ENCODE data around the gene CCDC192. TPM values are rescaled to one million over a fixed set of nuclear protein-coding genes. Genes with fewer than 3 reads are reported as not detected.

CCDC192 gene
- total RNA-seq, 4 donors from 2014 or later = not detected

DNA sequence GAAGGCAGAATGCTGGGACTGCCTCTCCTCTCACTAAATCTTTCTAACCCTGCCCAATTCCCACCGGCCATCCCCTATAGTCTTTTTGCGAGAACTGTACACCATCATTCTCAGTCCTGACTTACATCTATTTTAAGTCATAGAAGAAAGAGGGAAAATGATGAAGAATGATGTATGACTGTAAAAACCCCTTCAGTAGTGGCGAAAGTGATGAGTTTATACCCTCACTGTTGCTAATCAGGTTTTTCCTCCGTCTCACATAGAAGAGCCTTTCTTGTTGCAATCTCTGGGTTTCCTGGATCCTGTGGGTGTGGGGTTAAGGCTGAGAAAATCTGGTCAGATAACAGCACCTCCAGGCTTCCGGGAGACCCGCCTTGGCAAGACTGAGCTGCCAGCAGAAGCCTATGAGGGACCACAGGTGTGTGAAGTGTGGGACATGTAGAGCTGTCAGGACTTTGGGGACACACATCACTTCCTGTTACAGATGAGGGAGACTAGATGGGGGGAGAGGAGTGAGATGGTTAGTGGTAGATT, 233.3 kb downstream of the CCDC192 start:
- Histone ChIP-seq H3K4me1 (peaks cover 0 to 19% (median 0%) of the 10 kb centered on the region in 4 donors), H3K27me3 (no peaks in the 10 kb centered on the region), H3K27ac (no peak overlapping the region), H3K9me3 (no peaks in the 10 kb centered on the region), H3K36me3 (no peaks in the 10 kb centered on the region), H3K4me3 (no peak overlapping the region)
- intact Hi-C loops (cut with DNase I; ENCODE audit: low total_unique reads) (no loop called here), in situ Hi-C loops (cut with MboI; ENCODE audit: low pct_ligation_motif_present in 1 of 4, low pct_unique_long_range_greater_than_20kb in 1 of 4, low sequenced_read_pairs in 3 of 4) (no loop called here)
- no peak for DNase-seq
- TF ChIP-seq POLR2AphosphoS5 (IDR thresholded peaks at IDR 0.05) (no peak), POLR2A (IDR thresholded peaks at IDR 0.05) (no peak), EP300 (IDR thresholded peaks at IDR 0.05; ENCODE audit: low read depth) (no peak), CTCF (IDR thresholded peaks at IDR 0.05) (no peak)
- WGBS, 2 donors (ENCODE audit: low coverage in 1 of 2) = 8 to 71% methylated on average over 4 to 6 of the region's 6 CpGs

DNA sequence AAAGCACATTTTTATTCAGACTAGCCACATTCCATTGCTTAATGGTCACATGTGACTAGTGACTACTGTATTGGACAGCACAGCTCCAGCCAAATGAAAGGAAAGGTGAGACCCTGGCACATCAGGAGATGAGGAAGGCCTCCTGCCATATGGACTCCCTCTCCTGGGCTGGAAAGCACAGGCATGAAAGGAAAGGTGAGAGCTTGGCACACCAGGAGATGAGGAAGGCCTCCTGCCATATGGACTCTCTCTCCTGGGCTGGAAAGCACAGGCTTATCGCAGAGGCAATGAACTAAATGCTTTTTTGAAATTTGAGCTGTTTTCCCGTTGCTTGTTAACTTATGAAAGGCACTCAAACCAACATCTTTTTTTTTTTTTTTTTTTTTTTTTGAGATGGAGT, 235.6 kb downstream of the CCDC192 start:
- H3K4me3 ChIP-seq = no peak overlapping the region
- H3K36me3 ChIP-seq = no peaks in the 10 kb centered on the region
- H3K9me3 ChIP-seq = no peaks in the 10 kb centered on the region
- DNase-seq = no peak
- intact Hi-C loops (cut with DNase I; ENCODE audit: low total_unique reads) (no loop called here), in situ Hi-C loops (cut with MboI; ENCODE audit: low pct_ligation_motif_present in 1 of 4, low pct_unique_long_range_greater_than_20kb in 1 of 4, low sequenced_read_pairs in 3 of 4) (no loop called here)
- TF ChIP-seq EP300 (IDR thresholded peaks at IDR 0.05; ENCODE audit: low read depth) = no peak
- TF ChIP-seq POLR2AphosphoS5 (IDR thresholded peaks at IDR 0.05) = no peak
- TF ChIP-seq CTCF (IDR thresholded peaks at IDR 0.05) = no peak
- TF ChIP-seq POLR2A (IDR thresholded peaks at IDR 0.05) = no peak
- no peak overlapping the region for H3K27ac ChIP-seq
- H3K4me1 ChIP-seq = peaks cover 0 to 31% (median 7%) of the 10 kb centered on the region in 4 donors
- WGBS, 2 donors (ENCODE audit: low coverage in 1 of 2) = 92% methylated on average over 2 of the region's 2 CpGs
- H3K27me3 ChIP-seq = no peaks in the 10 kb centered on the region

GRCh38 chr5:127940854-127941253, 237.7 kb downstream of the CCDC192 start:
- Histone ChIP-seq H3K27me3 (no peaks in the 10 kb centered on the region), H3K4me1 (peaks cover 0 to 31% (median 7%) of the 10 kb centered on the region in 4 donors), H3K4me3 (no peak overlapping the region), H3K27ac (peak overlapping the region; percentile 22 to 65 (median 56)), H3K9me3 (no peaks in the 10 kb centered on the region), H3K36me3 (no peaks in the 10 kb centered on the region)
- no peak for DNase-seq
- TF ChIP-seq EP300 (IDR thresholded peaks at IDR 0.05; ENCODE audit: low read depth) = no peak
- TF ChIP-seq POLR2A (IDR thresholded peaks at IDR 0.05) = no peak
- in situ Hi-C loops (cut with MboI; ENCODE audit: low pct_ligation_motif_present in 1 of 4, low pct_unique_long_range_greater_than_20kb in 1 of 4, low sequenced_read_pairs in 3 of 4) (no loop called here), intact Hi-C loops (cut with DNase I; ENCODE audit: low total_unique reads) (no loop called here)
- 33 to 69% methylated on average over 1 of the region's 1 CpG for WGBS, 2 donors (ENCODE audit: low coverage in 1 of 2)

DNA sequence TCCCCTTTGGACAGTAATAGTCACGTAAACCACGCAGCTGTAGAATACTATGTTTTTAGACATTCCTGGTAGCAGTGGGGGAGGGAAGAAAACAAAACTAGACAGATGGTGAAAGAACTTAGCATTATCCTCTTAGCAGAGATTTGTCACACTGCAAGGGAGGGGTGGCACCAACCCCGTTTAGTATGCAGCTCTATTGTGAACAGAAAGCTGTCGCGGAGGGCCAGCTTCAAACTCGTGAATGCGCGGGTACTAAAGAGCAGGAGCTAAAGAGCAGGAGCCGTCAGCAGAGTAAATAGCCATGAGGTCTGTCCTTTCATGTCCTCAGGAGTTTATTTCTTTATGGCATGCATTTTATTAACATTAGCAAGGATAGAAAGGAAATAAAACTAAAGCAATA, 238.5 kb downstream of the CCDC192 start:
- TF ChIP-seq POLR2AphosphoS5 (IDR thresholded peaks at IDR 0.05) (no peak), EP300 (IDR thresholded peaks at IDR 0.05; ENCODE audit: low read depth) (no peak), POLR2A (IDR thresholded peaks at IDR 0.05) (no peak), CTCF (IDR thresholded peaks at IDR 0.05) (no peak)
- DNase-seq = peak; percentile 61
- no peaks in the 10 kb centered on the region for H3K36me3 ChIP-seq
- peaks cover 0 to 31% (median 7%) of the 10 kb centered on the region in 4 donors for H3K4me1 ChIP-seq
- in situ Hi-C loops (cut with MboI; ENCODE audit: low pct_ligation_motif_present in 1 of 4, low pct_unique_long_range_greater_than_20kb in 1 of 4, low sequenced_read_pairs in 3 of 4) (no loop called here), intact Hi-C loops (cut with DNase I; ENCODE audit: low total_unique reads) (no loop called here)
- H3K4me3 ChIP-seq = peak overlapping the region in 2 of 4 donors; percentile 7 to 9
- H3K27ac ChIP-seq = peak overlapping the region; percentile 22 to 65 (median 56)
- no peaks in the 10 kb centered on the region for H3K27me3 ChIP-seq
- H3K9me3 ChIP-seq = no peaks in the 10 kb centered on the region
- 30 to 48% methylated on average over 8 to 9 of the region's 9 CpGs for WGBS, 2 donors (ENCODE audit: low coverage in 1 of 2)

Measured in transverse colon (tissue), 4 donors.